ENCODE results near the gene UBLCP1.

GRCh38 chr5:159230657-159231056 lies 32.4 kb upstream of the UBLCP1 start:
- TF ChIP-seq CTCF (IDR thresholded peaks at IDR 0.05; ENCODE audit: insufficient read depth, low read length) = no peak
- TF ChIP-seq POLR2AphosphoS5 (IDR thresholded peaks at IDR 0.05; ENCODE audit: low read depth) = no peak
